Caco-2 (cell line): ENCODE results near the gene PGD. TPM values are rescaled to one million over a fixed set of nuclear protein-coding genes. Genes with fewer than 3 reads are reported as not detected.
A peak's percentile ranks its signal among the peaks of the same experiment; 100 is the strongest.

Experiments
- BruUV-seq: library from RNA; stranded (reverse); fragments of 400-500 nt; replicated peaks from 2 replicates; lab custom pipeline; 2021; lab: Mats Ljungman, UMichigan
- CTCF ChIA-PET: fragments of 300-600 bp; sonication (Branson Sonifier 250); formaldehyde crosslinking; loops from one replicate; lab custom pipeline; 2022; ENCODE audit warnings: antibody characterized with exemption; lab: Charles Lee
- POLR2A ChIA-PET: fragments of 300-600 bp; sonication (Branson Sonifier 250); formaldehyde crosslinking; loops from one replicate; lab custom pipeline; 2022; ENCODE audit warnings: antibody characterized with exemption; lab: Charles Lee
- DNase-seq, 2 experiments: peaks; one replicate each; pipeline versions ENCODE4 v3.0.0 to v3.0.0-alpha.2; 2020 to 2022
- H3K27me3 ChIP-seq: replicated peaks from 2 replicates; pipeline ENCODE4 v1.6.0; 2011; ENCODE audit warnings: low read length; ENCODE audit not compliant: control insufficient read depth, insufficient read depth
- H3K36me3 ChIP-seq: 2 replicates; pipeline ENCODE4 v1.5.1; 2011; ENCODE audit warnings: low read length; ENCODE audit not compliant: control insufficient read depth, insufficient read depth
- H3K4me1 ChIP-seq: fragments of 250-450 bp; sonication (Bioruptor Pico); 2 replicates; pipeline ENCODE4 v1.5.1; 2020; ENCODE audit warnings: mild to moderate bottlenecking
- H3K4me3 ChIP-seq: 2 replicates; pipeline ENCODE4 v1.5.1; 2011; ENCODE audit warnings: low read depth, mild to moderate bottlenecking, control low read depth, low read length
- H3K9me3 ChIP-seq: fragments of 250-450 bp; sonication (Bioruptor Pico); 2 replicates; pipeline ENCODE4 v1.5.1; 2020; ENCODE audit warnings: mild to moderate bottlenecking, moderate library complexity
- H3K27ac Mint-ChIP-seq: one replicate; pipeline ENCODE4 v1.8.0; 2022; ENCODE audit warnings: mixed read lengths; ENCODE audit not compliant: unreplicated experiment
- H3K27me3 Mint-ChIP-seq: one replicate; pipeline ENCODE4 v1.8.0; 2022; ENCODE audit warnings: mixed read lengths; ENCODE audit not compliant: insufficient read depth, unreplicated experiment
- H3K36me3 Mint-ChIP-seq: one replicate; pipeline ENCODE4 v1.8.0; 2022; ENCODE audit warnings: mild to moderate bottlenecking, mixed read lengths; ENCODE audit not compliant: insufficient read depth, unreplicated experiment
- H3K4me1 Mint-ChIP-seq: one replicate; pipeline ENCODE4 v1.8.0; 2022; ENCODE audit warnings: low read depth, mixed read lengths; ENCODE audit not compliant: unreplicated experiment
- H3K4me3 Mint-ChIP-seq: one replicate; pipeline ENCODE4 v1.8.0; 2022; ENCODE audit warnings: mild to moderate bottlenecking, moderate library complexity, mixed read lengths; ENCODE audit not compliant: unreplicated experiment
- H3K9me3 Mint-ChIP-seq: one replicate; pipeline ENCODE4 v1.8.0; 2022; ENCODE audit warnings: mixed read lengths; ENCODE audit not compliant: unreplicated experiment
- intact Hi-C: fragments of 100-400 bp; cut with micrococcal nuclease; formaldehyde crosslinking; loops from one replicate; pipeline ENCODE4 v1.10.0; 2022; ENCODE audit not compliant: unreplicated experiment
- total RNA-seq: library from RNA; stranded (reverse); gene quantifications from 2 replicates; pipeline ENCODE4 v1.2.3, GENCODE V29; 2022
- TF ChIP-seq, protein P1 (sequence below), 2 experiments: fragments of 200-600 bp in 1 of 2; IDR thresholded peaks; 1 replicate in 1 of 2; 2 replicates in 1 of 2; pipeline versions ENCODE4 v1.5.1 to v1.8.0; 2011 to 2022; ENCODE audit warnings: antibody characterized with exemption in 1 of 2, control low read depth in 1 of 2, inconsistent platforms in 1 of 2, low read depth in 1 of 2, low read length in 1 of 2, mild to moderate bottlenecking in 1 of 2, moderate library complexity in 1 of 2; ENCODE audit not compliant: insufficient read depth in 1 of 2, severe bottlenecking in 1 of 2, unreplicated experiment in 1 of 2

Gene PGD
- total RNA-seq, 1 experiment from 2014 or later, result 215 TPM

- peaks cover 6% of the 10 kb centered on the region for H3K36me3 Mint-ChIP-seq
- ChIA-PET POLR2A (no interaction called here), CTCF (no interaction called here)
These were observed 15.2 kb upstream of the PGD start for GRCh38 chr1:10383630-10384029.

GRCh38 chr1:10384219-10384618 lies 14.6 kb upstream of the PGD start:
- H3K36me3 ChIP-seq, result peaks cover 2% of the 10 kb centered on the region; the same call in 1 of the 2 replicates
- peaks cover 19% of the 10 kb centered on the region for H3K4me1 ChIP-seq
- ChIA-PET CTCF (no interaction called here), POLR2A (no interaction called here)
- no peaks in the 10 kb centered on the region for H3K27me3 Mint-ChIP-seq
- no peak overlapping the region for H3K27ac Mint-ChIP-seq
- H3K4me3 Mint-ChIP-seq, result no peak overlapping the region
- H3K36me3 Mint-ChIP-seq, result peaks cover 6% of the 10 kb centered on the region
- H3K4me3 ChIP-seq, result no peak overlapping the region
- H3K27me3 ChIP-seq, result no peaks in the 10 kb centered on the region
- no peaks in the 10 kb centered on the region for H3K4me1 Mint-ChIP-seq
- DNase-seq, result no peak
- intact Hi-C loops, result no loop called here
- H3K9me3 ChIP-seq, result no peaks in the 10 kb centered on the region
- TF ChIP-seq, protein P1, sequence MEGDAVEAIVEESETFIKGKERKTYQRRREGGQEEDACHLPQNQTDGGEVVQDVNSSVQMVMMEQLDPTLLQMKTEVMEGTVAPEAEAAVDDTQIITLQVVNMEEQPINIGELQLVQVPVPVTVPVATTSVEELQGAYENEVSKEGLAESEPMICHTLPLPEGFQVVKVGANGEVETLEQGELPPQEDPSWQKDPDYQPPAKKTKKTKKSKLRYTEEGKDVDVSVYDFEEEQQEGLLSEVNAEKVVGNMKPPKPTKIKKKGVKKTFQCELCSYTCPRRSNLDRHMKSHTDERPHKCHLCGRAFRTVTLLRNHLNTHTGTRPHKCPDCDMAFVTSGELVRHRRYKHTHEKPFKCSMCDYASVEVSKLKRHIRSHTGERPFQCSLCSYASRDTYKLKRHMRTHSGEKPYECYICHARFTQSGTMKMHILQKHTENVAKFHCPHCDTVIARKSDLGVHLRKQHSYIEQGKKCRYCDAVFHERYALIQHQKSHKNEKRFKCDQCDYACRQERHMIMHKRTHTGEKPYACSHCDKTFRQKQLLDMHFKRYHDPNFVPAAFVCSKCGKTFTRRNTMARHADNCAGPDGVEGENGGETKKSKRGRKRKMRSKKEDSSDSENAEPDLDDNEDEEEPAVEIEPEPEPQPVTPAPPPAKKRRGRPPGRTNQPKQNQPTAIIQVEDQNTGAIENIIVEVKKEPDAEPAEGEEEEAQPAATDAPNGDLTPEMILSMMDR (IDR thresholded peaks at IDR 0.05; ENCODE audit: insufficient read depth in 1 of 2, low read depth in 1 of 2, low read length in 1 of 2, severe bottlenecking in 1 of 2, unreplicated experiment in 1 of 2), result no peak
- no peaks in the 10 kb centered on the region for H3K9me3 Mint-ChIP-seq
- no TSS peak for BruUV-seq

More at GRCh38 chr1:10383630-10384029, 15.2 kb upstream of the PGD start:
- no peak overlapping the region for H3K27ac Mint-ChIP-seq
- no peaks in the 10 kb centered on the region for H3K27me3 Mint-ChIP-seq
- H3K9me3 ChIP-seq, result no peaks in the 10 kb centered on the region
- no peak overlapping the region for H3K4me3 Mint-ChIP-seq
- BruUV-seq, result no TSS peak
- TF ChIP-seq, protein P1 (IDR thresholded peaks at IDR 0.05; ENCODE audit: insufficient read depth in 1 of 2, low read depth in 1 of 2, low read length in 1 of 2, severe bottlenecking in 1 of 2, unreplicated experiment in 1 of 2), result no peak
- no peak for DNase-seq
- H3K4me1 Mint-ChIP-seq, result no peaks in the 10 kb centered on the region
- no peaks in the 10 kb centered on the region for H3K9me3 Mint-ChIP-seq
- intact Hi-C loops, result no loop called here
- H3K27me3 ChIP-seq, result no peaks in the 10 kb centered on the region
- peaks cover 13% of the 10 kb centered on the region for H3K4me1 ChIP-seq
- H3K4me3 ChIP-seq, result no peak overlapping the region
- H3K36me3 ChIP-seq, result peaks cover 2% of the 10 kb centered on the region; the same call in 1 of the 2 replicates

- Histone ChIP-seq H3K4me3 (no peak overlapping the region), H3K4me1 (peaks cover 19% of the 10 kb centered on the region)
These were observed 11.8 kb upstream of the PGD start for GRCh38 chr1:10386761-10387676.

More at GRCh38 chr1:10386761-10387676, 11.8 kb upstream of the PGD start:
- POLR2A ChIA-PET, result interaction anchor here (0.6 to 2.2 kb wide), 4 partner anchors 12 to 86 kb away, joined by 3 to 12 read pairs (median 4); partner anchors contain the start of gene PGD
- peaks cover 2% of the 10 kb centered on the region; the same call in 1 of the 2 replicates for H3K36me3 ChIP-seq
- no peaks in the 10 kb centered on the region for H3K9me3 Mint-ChIP-seq
- DNase-seq, result no peak
- H3K27me3 Mint-ChIP-seq, result no peaks in the 10 kb centered on the region
- BruUV-seq, result no TSS peak
- intact Hi-C loops, result no loop called here
- H3K9me3 ChIP-seq, result no peaks in the 10 kb centered on the region
- H3K36me3 Mint-ChIP-seq, result peaks cover 10% of the 10 kb centered on the region
- peak overlapping the region; percentile 84 for H3K27ac Mint-ChIP-seq
- TF ChIP-seq, protein P1 (IDR thresholded peaks at IDR 0.05; ENCODE audit: insufficient read depth in 1 of 2, low read depth in 1 of 2, low read length in 1 of 2, severe bottlenecking in 1 of 2, unreplicated experiment in 1 of 2), result no peak
- H3K4me1 Mint-ChIP-seq, result no peaks in the 10 kb centered on the region
- no peaks in the 10 kb centered on the region for H3K27me3 ChIP-seq
- H3K4me3 Mint-ChIP-seq, result no peak overlapping the region
- CTCF ChIA-PET, result interaction anchor here (0.6 to 1.5 kb wide), 4 partner anchors 9 to 19 kb away, joined by 3 to 6 read pairs (median 4); partner anchors contain the start of gene PGD
